Fibroblast of lung (primary cell): ENCODE results near the gene GPR15LG. TPM values are rescaled to one million over a fixed set of nuclear protein-coding genes. Genes with fewer than 3 reads are reported as not detected.

Experiments used
- DNase-seq, 2 donors: peaks; one replicate each; pipeline versions ENCODE4 v3.0.0 to v3.0.0-alpha.2; 2010; ENCODE audit warnings: low read depth in 2 of 2
- H2AFZ ChIP-seq: 2 replicates; pipeline ENCODE4 v1.5.1; 2012; ENCODE audit warnings: low read length, control low read depth, inconsistent platforms
- H3K27ac ChIP-seq: 2 replicates; pipeline ENCODE4 v1.5.1; 2011; ENCODE audit warnings: low read length, control low read depth; ENCODE audit not compliant: insufficient read depth
- H3K27me3 ChIP-seq: 2 replicates; pipeline ENCODE4 v1.5.1; 2011; ENCODE audit warnings: mild to moderate bottlenecking, low read length; ENCODE audit not compliant: control insufficient read depth, insufficient read depth
- H3K36me3 ChIP-seq: 2 replicates; pipeline ENCODE4 v1.5.1; 2011; ENCODE audit warnings: low read length; ENCODE audit not compliant: control insufficient read depth, insufficient read depth
- H3K4me1 ChIP-seq: 2 replicates; pipeline ENCODE4 v1.5.1; 2011; ENCODE audit warnings: low read length; ENCODE audit not compliant: control insufficient read depth, insufficient read depth; ENCODE audit errors: extremely low read depth
- H3K4me2 ChIP-seq: 2 replicates; pipeline ENCODE4 v1.5.1; 2011; ENCODE audit warnings: low read length, control low read depth; ENCODE audit not compliant: insufficient read depth; ENCODE audit errors: extremely low read depth
- H3K4me3 ChIP-seq, 4 experiments: fragments of 200-600 bp in 1 of 4; sonication (generic) in 1 of 4; replicated peaks in 1 of 4; 2 replicates each; pipeline ENCODE4 v1.5.1; 2011 to 2016; ENCODE audit warnings: low read length in 4 of 4, low read depth in 3 of 4, mild to moderate bottlenecking in 3 of 4, control low read depth in 2 of 4, inconsistent platforms in 1 of 4, mixed read lengths in 1 of 4; ENCODE audit not compliant: insufficient read depth in 1 of 4; ENCODE audit errors: control extremely low read depth in 1 of 4
- H3K79me2 ChIP-seq: 2 replicates; pipeline ENCODE4 v1.5.1; 2012; ENCODE audit warnings: mild to moderate bottlenecking, low read length, inconsistent platforms; ENCODE audit not compliant: control insufficient read depth, insufficient read depth
- H3K9ac ChIP-seq: 2 replicates; pipeline ENCODE4 v1.5.1; 2011; ENCODE audit warnings: mild to moderate bottlenecking, low read length, control low read depth; ENCODE audit not compliant: insufficient read depth
- H3K9me3 ChIP-seq: 2 replicates; pipeline ENCODE4 v1.5.1; 2012; ENCODE audit warnings: low read depth, low read length; ENCODE audit not compliant: control insufficient read depth, insufficient read depth
- H4K20me1 ChIP-seq: 2 replicates; pipeline ENCODE4 v1.5.1; 2011; ENCODE audit warnings: low read length; ENCODE audit not compliant: control insufficient read depth, insufficient read depth; ENCODE audit errors: extremely low read depth
- CTCF ChIP-seq, 2 donors: IDR thresholded peaks in 1 of 2; conservative IDR thresholded peaks in 1 of 2; 1 replicate in 1 of 2; 2 replicates in 1 of 2; pipeline ENCODE4 v1.5.1; 2011 to 2012; ENCODE audit warnings: low read length in 2 of 2, control low read depth in 1 of 2, inconsistent platforms in 1 of 2, low read depth in 1 of 2, mild to moderate bottlenecking in 1 of 2
- EZH2 ChIP-seq: IDR thresholded peaks from 2 replicates; pipeline ENCODE4 v1.5.1; 2012; ENCODE audit warnings: low read length, control low read depth, mild to moderate bottlenecking; ENCODE audit errors: missing control alignments
- polyA plus RNA-seq, 2 donors: library from polyadenylated mRNA; depleted of rRNA in 1 of 2; stranded (reverse) in 1 of 2; unstranded in 1 of 2; fragments of >200 nt; gene quantifications; 2 replicates each; pipeline ENCODE4 v1.2.1, GENCODE V29; 2011 to 2012; ENCODE audit warnings: missing spikeins in 1 of 2
- total RNA-seq: library from RNA; depleted of rRNA; stranded (reverse); fragments of >200 nt; gene quantifications from 2 replicates; pipeline ENCODE4 v1.2.1, GENCODE V29; 2014

The GPR15LG gene
- total and polyA plus RNA-seq, 2 donors (not counting 1 experiment from before 2014, with no cell fraction given) = not detected

GRCh38 chr10:84135836-84136235 is 37.8 kb upstream of the GPR15LG start:
- no peaks in the 10 kb centered on the region for H3K27me3 ChIP-seq
- H3K4me1 ChIP-seq = peaks cover 5% of the 10 kb centered on the region
- H4K20me1 ChIP-seq = no peaks in the 10 kb centered on the region
- no peaks in the 10 kb centered on the region for H3K9me3 ChIP-seq
- no peak overlapping the region for H3K4me3 ChIP-seq
- TF ChIP-seq EZH2 (no peak), CTCF (conservative IDR thresholded peaks at IDR 0.05 in 1 of 2, IDR thresholded peaks at IDR 0.05 in 1 of 2; ENCODE audit: low read depth in 1 of 2, low read length in 2 of 2) (no peak)
- no peaks in the 10 kb centered on the region for H3K36me3 ChIP-seq
- no peak overlapping the region for H2AFZ ChIP-seq
- H3K27ac ChIP-seq = no peak overlapping the region
- no peak overlapping the region for H3K4me2 ChIP-seq
- H3K9ac ChIP-seq = no peak overlapping the region
- no peak for DNase-seq
- peaks cover 13% of the 10 kb centered on the region for H3K79me2 ChIP-seq

GRCh38 chr10:84137811-84138210 is 35.8 kb upstream of the GPR15LG start:
- no peak overlapping the region for H3K9ac ChIP-seq
- H3K36me3 ChIP-seq = peaks cover 3% of the 10 kb centered on the region
- no peak overlapping the region for H3K4me2 ChIP-seq
- no peak overlapping the region for H3K27ac ChIP-seq
- H3K9me3 ChIP-seq = no peaks in the 10 kb centered on the region
- no peaks in the 10 kb centered on the region for H4K20me1 ChIP-seq
- DNase-seq = no peak
- H3K79me2 ChIP-seq = peaks cover 21% of the 10 kb centered on the region
- H3K4me3 ChIP-seq = no peak overlapping the region
- peaks cover 5% of the 10 kb centered on the region for H3K4me1 ChIP-seq
- no peaks in the 10 kb centered on the region for H3K27me3 ChIP-seq
- no peak overlapping the region for H2AFZ ChIP-seq
- TF ChIP-seq EZH2 (no peak), CTCF (conservative IDR thresholded peaks at IDR 0.05 in 1 of 2, IDR thresholded peaks at IDR 0.05 in 1 of 2; ENCODE audit: low read depth in 1 of 2, low read length in 2 of 2) (no peak)

- Histone ChIP-seq H3K4me3 (peak overlapping the region; percentile 45 to 99 (median 75)), H3K27me3 (no peaks in the 10 kb centered on the region), H3K27ac (peak overlapping the region; percentile 59), H3K9ac (peak overlapping the region; percentile 21), H4K20me1 (no peaks in the 10 kb centered on the region), H3K4me2 (peak overlapping the region; percentile 69), H3K36me3 (peaks cover 5% of the 10 kb centered on the region), H2AFZ (peak overlapping the region; percentile 94), H3K9me3 (no peaks in the 10 kb centered on the region), H3K79me2 (peaks cover 21% of the 10 kb centered on the region), H3K4me1 (peaks cover 5% of the 10 kb centered on the region)
- TF ChIP-seq CTCF (conservative IDR thresholded peaks at IDR 0.05 in 1 of 2, IDR thresholded peaks at IDR 0.05 in 1 of 2; ENCODE audit: low read depth in 1 of 2, low read length in 2 of 2) (no peak), EZH2 (no peak)
- peak in 1 of 2 donors; percentile 61 for DNase-seq
Observed at GRCh38 chr10:84138478-84139125, 35.0 kb upstream of the GPR15LG start.
